Uterus (tissue), 2 donors: ENCODE measurements around the gene DCP2.

ENCODE experiments used
- POLR2A ChIP-seq, 2 donors: fragments of 450-650 bp; IDR thresholded peaks; one replicate each; pipeline ENCODE4 v1.6.1; 2016; ENCODE audit warnings: antibody characterized with exemption in 2 of 2, mild to moderate bottlenecking in 1 of 2, moderate library complexity in 1 of 2
- TF ChIP-seq, protein P1 (sequence below), 4 experiments: fragments of 200-600 bp in 2 of 4; fragments of 450-650 bp in 2 of 4; sonication (generic) in 2 of 4; IDR thresholded peaks; one replicate each; pipeline ENCODE4 v1.5.1; 2016 to 2019; ENCODE audit warnings: antibody characterized with exemption in 4 of 4, mild to moderate bottlenecking in 2 of 4, moderate library complexity in 1 of 4

DNA sequence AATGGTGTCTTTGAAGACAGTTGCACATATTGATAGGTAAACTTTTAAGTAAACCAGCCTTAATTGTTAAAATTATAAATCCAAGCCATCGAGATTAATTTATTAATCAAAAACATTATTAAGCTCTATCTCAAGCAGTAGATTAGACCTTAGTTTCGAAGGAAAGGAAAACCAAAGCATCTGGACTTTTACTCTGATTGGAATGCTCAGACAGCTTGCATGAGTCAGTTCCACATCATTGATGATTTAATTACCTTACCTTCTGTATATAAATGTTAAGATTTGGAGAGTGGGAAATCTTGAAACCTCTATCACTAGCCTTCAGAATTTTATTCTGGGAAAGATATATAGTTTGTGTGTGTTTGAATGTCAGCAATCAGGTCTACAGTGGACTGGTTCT lies 23.9 kb downstream of the DCP2 start:
- TF ChIP-seq, protein P1, sequence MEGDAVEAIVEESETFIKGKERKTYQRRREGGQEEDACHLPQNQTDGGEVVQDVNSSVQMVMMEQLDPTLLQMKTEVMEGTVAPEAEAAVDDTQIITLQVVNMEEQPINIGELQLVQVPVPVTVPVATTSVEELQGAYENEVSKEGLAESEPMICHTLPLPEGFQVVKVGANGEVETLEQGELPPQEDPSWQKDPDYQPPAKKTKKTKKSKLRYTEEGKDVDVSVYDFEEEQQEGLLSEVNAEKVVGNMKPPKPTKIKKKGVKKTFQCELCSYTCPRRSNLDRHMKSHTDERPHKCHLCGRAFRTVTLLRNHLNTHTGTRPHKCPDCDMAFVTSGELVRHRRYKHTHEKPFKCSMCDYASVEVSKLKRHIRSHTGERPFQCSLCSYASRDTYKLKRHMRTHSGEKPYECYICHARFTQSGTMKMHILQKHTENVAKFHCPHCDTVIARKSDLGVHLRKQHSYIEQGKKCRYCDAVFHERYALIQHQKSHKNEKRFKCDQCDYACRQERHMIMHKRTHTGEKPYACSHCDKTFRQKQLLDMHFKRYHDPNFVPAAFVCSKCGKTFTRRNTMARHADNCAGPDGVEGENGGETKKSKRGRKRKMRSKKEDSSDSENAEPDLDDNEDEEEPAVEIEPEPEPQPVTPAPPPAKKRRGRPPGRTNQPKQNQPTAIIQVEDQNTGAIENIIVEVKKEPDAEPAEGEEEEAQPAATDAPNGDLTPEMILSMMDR (IDR thresholded peaks at IDR 0.05), result no peak
- TF ChIP-seq POLR2A (IDR thresholded peaks at IDR 0.05), result no peak
